Astrocyte of the spinal cord (primary cell): ENCODE measurements around the gene TUBA1A.
"Not testable (repeated sequence)": the region's sequence is repeated elsewhere in the genome, so short reads cannot be mapped to it uniquely, and the experiment has no call there.

ENCODE experiments used
- DNase-seq: peaks from one replicate; pipeline ENCODE4 v3.0.0; 2011; ENCODE audit warnings: low read depth, low spot score
- H3K4me3 ChIP-seq: 2 replicates; pipeline ENCODE4 v1.5.1; 2011; ENCODE audit warnings: low read depth, mild to moderate bottlenecking, low read length, moderate library complexity
- CTCF ChIP-seq: IDR thresholded peaks from 2 replicates; pipeline ENCODE4 v1.5.1; 2012; ENCODE audit warnings: low read depth, mild to moderate bottlenecking, low read length, inconsistent platforms
- in situ Hi-C: cut with HindIII; loops from 2 replicates; pipeline ENCODE4 v1.10.0; 2017; ENCODE audit warnings: low sequenced_read_pairs

TUBA1A gene

GRCh38 chr12:49147384-49147783, 41.5 kb downstream of the TUBA1A start:
- DNase-seq, result no peak
- in situ Hi-C loops, result no loop called here
- no peak overlapping the region for H3K4me3 ChIP-seq
- TF ChIP-seq CTCF, result no peak

GRCh38 chr12:49146406-49146805, 42.5 kb downstream of the TUBA1A start:
- TF ChIP-seq CTCF, result no peak
- no peak overlapping the region for H3K4me3 ChIP-seq
- no peak for DNase-seq
- in situ Hi-C loops, result no loop called here

GRCh38 chr12:49144384-49144783, 44.5 kb downstream of the TUBA1A start:
- H3K4me3 ChIP-seq, result no peak overlapping the region
- no peak for TF ChIP-seq CTCF
- in situ Hi-C loops, result no loop called here
- no peak for DNase-seq

- in situ Hi-C loops, result no loop called here
- no peak for DNase-seq
- TF ChIP-seq CTCF, result no peak
- no peak overlapping the region for H3K4me3 ChIP-seq
Measured at GRCh38 chr12:49138999-49139398, 49.9 kb downstream of the TUBA1A start.

- H3K4me3 ChIP-seq, result no peak overlapping the region
- DNase-seq, result no peak
- TF ChIP-seq CTCF, result no peak
- in situ Hi-C loops, result no loop called here
Measured at GRCh38 chr12:49138587-49138986, 50.3 kb downstream of the TUBA1A start.

- no peak for TF ChIP-seq CTCF
- DNase-seq, result no peak
- no peak overlapping the region for H3K4me3 ChIP-seq
- in situ Hi-C loops, result no loop called here
Measured at GRCh38 chr12:49137476-49137875, 51.4 kb downstream of the TUBA1A start.

- DNase-seq, in situ Hi-C loops, H3K4me3 ChIP-seq: not testable (repeated sequence)
Measured at GRCh38 chr12:49136997-49137396, 51.9 kb downstream of the TUBA1A start.
